Keratinocyte (primary cell): Measurements from ENCODE around the gene TRAPPC11. TPM values are rescaled to one million over a fixed set of nuclear protein-coding genes. Genes with fewer than 3 reads are reported as not detected.
A peak's percentile ranks its signal among the peaks of the same experiment; 100 is the strongest.

ENCODE experiments used
- DNase-seq: peaks from one replicate; pipeline ENCODE4 v3.0.0-alpha.2; 2011; ENCODE audit warnings: low read depth, missing footprints, low spot score
- FAIRE-seq: peaks from 2 replicates; lab custom pipeline; 2011; peaks lifted over from hg19 to GRCh38; lab: Jason Lieb, UNC
- H2AFZ ChIP-seq: 2 replicates; pipeline ENCODE4 v1.6.0; 2012; ENCODE audit warnings: low read length, control low read depth, inconsistent platforms; ENCODE audit not compliant: control insufficient read depth
- H3K27ac ChIP-seq: 2 replicates; pipeline ENCODE4 v1.5.1; 2011; ENCODE audit warnings: low read length; ENCODE audit not compliant: control insufficient read depth, insufficient read depth
- H3K27me3 ChIP-seq: 3 replicates; pipeline ENCODE4 v1.6.0; 2011; ENCODE audit warnings: low read length; ENCODE audit not compliant: control insufficient read depth, insufficient read depth; ENCODE audit errors: extremely low read depth
- H3K36me3 ChIP-seq, 2 experiments: 2 replicates in 1 of 2; 3 replicates in 1 of 2; pipeline ENCODE4 v1.5.1; 2011; ENCODE audit warnings: low read length in 2 of 2, mild to moderate bottlenecking in 1 of 2; ENCODE audit not compliant: control insufficient read depth in 2 of 2, insufficient read depth in 2 of 2; ENCODE audit errors: extremely low read depth in 1 of 2
- H3K4me1 ChIP-seq: 3 replicates; pipeline ENCODE4 v1.5.1; 2011; ENCODE audit warnings: low read length; ENCODE audit not compliant: control insufficient read depth, insufficient read depth; ENCODE audit errors: extremely low read depth
- H3K4me2 ChIP-seq: 3 replicates; pipeline ENCODE4 v1.6.0; 2011; ENCODE audit warnings: low read depth, low read length; ENCODE audit not compliant: control insufficient read depth, insufficient read depth; ENCODE audit errors: extremely low read depth
- H3K4me3 ChIP-seq, 3 experiments: fragments of 200-600 bp in 1 of 3; sonication (generic) in 1 of 3; 2 replicates in 2 of 3; 3 replicates in 1 of 3; pipeline ENCODE4 v1.5.1; 2011 to 2016; ENCODE audit warnings: low read length in 3 of 3, mild to moderate bottlenecking in 3 of 3, control low read depth in 2 of 3, inconsistent platforms in 1 of 3, low read depth in 1 of 3, mixed read lengths in 1 of 3, mixed run types in 1 of 3, moderate library complexity in 1 of 3; ENCODE audit not compliant: control insufficient read depth in 2 of 3, insufficient read depth in 2 of 3; ENCODE audit errors: extremely low read depth in 1 of 3
- H3K79me2 ChIP-seq: 2 replicates; pipeline ENCODE4 v1.6.0; 2012; ENCODE audit warnings: low read length; ENCODE audit not compliant: control insufficient read depth, insufficient read depth
- H3K9ac ChIP-seq: 3 replicates; pipeline ENCODE4 v1.6.0; 2011; ENCODE audit warnings: low read length; ENCODE audit not compliant: control insufficient read depth, insufficient read depth; ENCODE audit errors: extremely low read depth
- H3K9me1 ChIP-seq: 3 replicates; pipeline ENCODE4 v1.6.0; 2011; ENCODE audit warnings: low read length; ENCODE audit not compliant: control insufficient read depth, insufficient read depth; ENCODE audit errors: extremely low read depth
- H3K9me3 ChIP-seq: 2 replicates; pipeline ENCODE4 v1.5.1; 2012; ENCODE audit warnings: low read depth, low read length; ENCODE audit not compliant: control insufficient read depth
- H4K20me1 ChIP-seq: 3 replicates; pipeline ENCODE4 v1.6.0; 2011; ENCODE audit warnings: low read length; ENCODE audit not compliant: control insufficient read depth, insufficient read depth; ENCODE audit errors: extremely low read depth
- EZH2 ChIP-seq: IDR thresholded peaks from one replicate; pipeline ENCODE4 v1.6.1; 2012; ENCODE audit warnings: inconsistent platforms, mild to moderate bottlenecking, low read length, moderate library complexity
- dilution Hi-C: fragments of 300-500 bp; cut with MboI; formaldehyde crosslinking; loops from one replicate; pipeline ENCODE4 v1.7.0; 2020; ENCODE audit warnings: low sequenced_read_pairs; ENCODE audit not compliant: extremely low pct_ligation_motif_present
- polyA minus RNA-seq, 3 experiments: library from RNA; depleted of rRNA, polyadenylated mRNA; stranded (reverse); fragments of >200 nt; gene quantifications; 1 replicate in 1 of 3; 2 replicates in 1 of 3; 3 replicates in 1 of 3; pipeline ENCODE4 v1.2.3, GENCODE V29; 2011
- polyA plus RNA-seq, 5 experiments: library from polyadenylated mRNA; depleted of rRNA in 3 of 5; stranded (reverse) in 3 of 5; stranded (forward) in 1 of 5; unstranded in 1 of 5; fragments of >200 nt; gene quantifications; 1 replicate in 1 of 5; 2 replicates in 3 of 5; 3 replicates in 1 of 5; pipeline versions ENCODE4 v1.2.1 to v1.2.3, GENCODE V29; 2011 to 2012; ENCODE audit warnings: missing spikeins in 2 of 5, low read depth in 1 of 5, low replicate concordance in 1 of 5
- TF ChIP-seq, protein P1 (sequence below), 3 experiments: IDR thresholded peaks in 1 of 3; conservative IDR thresholded peaks in 1 of 3; optimal IDR thresholded peaks in 1 of 3; 2 replicates in 2 of 3; 3 replicates in 1 of 3; pipeline versions ENCODE3 to v1.5.1; 2011; ENCODE audit warnings: low read length in 3 of 3, mild to moderate bottlenecking in 3 of 3, moderate library complexity in 2 of 3, control low read depth in 1 of 3, inconsistent platforms in 1 of 3; ENCODE audit not compliant: insufficient read depth in 2 of 3; ENCODE audit errors: extremely low read depth in 1 of 3

The TRAPPC11 gene
- 30.8 to 42.5 TPM (median 33.2 TPM) in 3 replicates for polyA plus RNA-seq
- polyA plus RNA-seq (2011; ENCODE audit: low read depth): 13.9 TPM
- polyA plus RNA-seq (2011; cell fraction: cytosol; rRNA removed): 21.0 and 39.7 TPM in 2 replicates
- polyA plus RNA-seq (2011; cell fraction: nucleus; rRNA removed): 53.1 and 58.7 TPM in 2 replicates
- polyA plus RNA-seq (2012; ENCODE audit: low replicate concordance): 12.4 and 13.8 TPM in 2 replicates
- 9.2 to 45.6 TPM (median 45.0 TPM) in 3 replicates for polyA minus RNA-seq
- 16.9 TPM for polyA minus RNA-seq (2011; cell fraction: cytosol; rRNA and poly(A)+ RNA removed)
- polyA minus RNA-seq (2011; cell fraction: nucleus; rRNA and poly(A)+ RNA removed): 26.9 and 53.3 TPM in 2 replicates

DNA sequence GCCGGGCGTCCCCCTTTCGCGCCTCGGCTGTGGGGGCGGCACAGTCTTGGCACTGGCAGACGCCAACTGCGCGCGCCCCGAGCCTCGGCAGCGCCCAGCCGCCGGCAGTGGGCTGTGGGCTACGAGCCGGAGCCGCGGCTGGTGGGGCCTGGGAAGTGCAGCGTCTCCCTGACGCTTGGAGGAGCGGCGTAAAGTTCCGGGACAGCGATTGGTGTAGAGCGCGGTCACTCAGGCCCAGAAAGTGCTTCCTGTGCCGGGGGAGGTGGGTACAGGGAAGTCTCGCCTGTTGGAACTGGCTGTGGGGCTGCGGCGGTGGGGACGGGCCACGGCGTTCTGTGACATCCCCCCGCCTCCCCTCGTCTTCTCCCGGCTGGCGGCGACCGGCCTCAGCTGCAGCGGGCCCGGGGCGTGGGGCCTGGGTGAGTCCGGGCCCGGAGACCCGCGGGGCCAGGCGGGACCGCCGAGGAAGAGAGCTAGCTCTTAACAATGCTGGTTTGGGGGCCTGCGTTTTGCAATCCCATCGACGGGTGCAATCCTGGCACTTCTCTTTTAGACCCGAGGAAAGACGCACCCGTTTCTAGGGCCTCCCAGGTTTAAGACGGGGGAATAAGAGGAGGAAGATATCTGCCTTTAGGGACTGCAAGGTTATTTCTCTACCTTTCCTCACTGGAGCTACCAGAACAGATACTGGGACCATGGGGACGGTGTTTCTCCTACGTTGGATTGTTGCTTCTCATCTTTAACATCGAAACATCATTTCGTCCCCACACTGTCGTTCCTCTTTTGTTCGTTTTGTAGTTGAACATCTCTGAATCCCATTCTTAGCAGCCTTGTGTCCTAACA, at the start of gene TRAPPC11, which contains the start of gene RWDD4:
Gene TRAPPC11, plus strand, starts transcription at position 265 of the 843 bp plus-strand sequence. CDS start 4,575 bp downstream, outside the sequence.
Gene RWDD4, minus strand, starts transcription at position 157 of the 843 bp plus-strand sequence. CDS start 233 bp downstream, outside the sequence.
- no peaks in the 10 kb centered on the region for H4K20me1 ChIP-seq
- peaks cover 3% of the 10 kb centered on the region for H3K4me1 ChIP-seq
- no peaks in the 10 kb centered on the region for H3K9me1 ChIP-seq
- peak within 1 kb of the TSS; percentile 93 for H2AFZ ChIP-seq
- TF ChIP-seq, protein P1, sequence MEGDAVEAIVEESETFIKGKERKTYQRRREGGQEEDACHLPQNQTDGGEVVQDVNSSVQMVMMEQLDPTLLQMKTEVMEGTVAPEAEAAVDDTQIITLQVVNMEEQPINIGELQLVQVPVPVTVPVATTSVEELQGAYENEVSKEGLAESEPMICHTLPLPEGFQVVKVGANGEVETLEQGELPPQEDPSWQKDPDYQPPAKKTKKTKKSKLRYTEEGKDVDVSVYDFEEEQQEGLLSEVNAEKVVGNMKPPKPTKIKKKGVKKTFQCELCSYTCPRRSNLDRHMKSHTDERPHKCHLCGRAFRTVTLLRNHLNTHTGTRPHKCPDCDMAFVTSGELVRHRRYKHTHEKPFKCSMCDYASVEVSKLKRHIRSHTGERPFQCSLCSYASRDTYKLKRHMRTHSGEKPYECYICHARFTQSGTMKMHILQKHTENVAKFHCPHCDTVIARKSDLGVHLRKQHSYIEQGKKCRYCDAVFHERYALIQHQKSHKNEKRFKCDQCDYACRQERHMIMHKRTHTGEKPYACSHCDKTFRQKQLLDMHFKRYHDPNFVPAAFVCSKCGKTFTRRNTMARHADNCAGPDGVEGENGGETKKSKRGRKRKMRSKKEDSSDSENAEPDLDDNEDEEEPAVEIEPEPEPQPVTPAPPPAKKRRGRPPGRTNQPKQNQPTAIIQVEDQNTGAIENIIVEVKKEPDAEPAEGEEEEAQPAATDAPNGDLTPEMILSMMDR (optimal IDR thresholded peaks at IDR 0.05 in 1 of 3, IDR thresholded peaks at IDR 0.05 in 1 of 3, conservative IDR thresholded peaks at IDR 0.05 in 1 of 3; ENCODE audit: extremely low read depth in 1 of 3, insufficient read depth in 2 of 3, low read length in 3 of 3): peak in 1 of 3 experiments; percentile 35
- no peak for TF ChIP-seq EZH2
- peaks cover 0 to 4% of the 10 kb centered on the region in 2 experiments for H3K36me3 ChIP-seq
- FAIRE-seq (no peak), DNase-seq (peak; percentile 81)
- dilution Hi-C loops: no loop called here
- H3K79me2 ChIP-seq: peaks cover 41% of the 10 kb centered on the region
- H3K9me3 ChIP-seq: no peaks in the 10 kb centered on the region
- no peaks in the 10 kb centered on the region for H3K27me3 ChIP-seq
- peak within 1 kb of the TSS; percentile 68 to 97 (median 75) for H3K4me3 ChIP-seq
- H3K27ac ChIP-seq: peak within 1 kb of the TSS; percentile 94
- H3K9ac ChIP-seq: peak within 1 kb of the TSS; percentile 92
- peak within 1 kb of the TSS; percentile 88 for H3K4me2 ChIP-seq

DNA sequence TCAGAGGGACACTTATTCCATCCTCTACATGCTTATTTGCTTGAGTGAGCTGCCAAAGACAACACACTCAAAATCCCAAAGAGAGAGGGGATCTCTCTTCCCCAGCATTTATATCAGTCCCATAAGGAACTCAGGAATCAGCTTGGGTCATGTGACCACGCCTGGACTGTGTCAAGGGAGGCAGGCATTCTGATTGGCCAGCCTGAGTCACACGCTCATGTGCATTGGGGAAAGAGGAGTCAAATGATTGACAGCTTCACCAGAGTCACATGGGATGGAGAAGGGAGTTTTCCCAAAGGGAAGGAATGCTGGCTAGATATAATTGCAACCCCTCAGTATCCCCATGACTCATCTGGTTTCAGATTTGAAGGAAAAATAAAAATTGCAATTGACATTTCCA, 49.1 kb upstream of the TRAPPC11 start:
- Histone ChIP-seq H3K27me3 (no peaks in the 10 kb centered on the region), H3K27ac (peak overlapping the region; percentile 39), H3K36me3 (no peaks in the 10 kb centered on the region), H3K4me1 (peaks cover 33% of the 10 kb centered on the region), H3K9ac (no peak overlapping the region), H2AFZ (peak overlapping the region; percentile 58), H4K20me1 (no peaks in the 10 kb centered on the region), H3K79me2 (no peaks in the 10 kb centered on the region), H3K9me1 (no peaks in the 10 kb centered on the region), H3K4me2 (peak overlapping the region; percentile 58), H3K9me3 (no peaks in the 10 kb centered on the region), H3K4me3 (no peak overlapping the region)
- dilution Hi-C loops: no loop called here
- no peak for DNase-seq
- FAIRE-seq: peak; percentile 67
- TF ChIP-seq, protein P1 (optimal IDR thresholded peaks at IDR 0.05 in 1 of 3, IDR thresholded peaks at IDR 0.05 in 1 of 3, conservative IDR thresholded peaks at IDR 0.05 in 1 of 3; ENCODE audit: extremely low read depth in 1 of 3, insufficient read depth in 2 of 3, low read length in 3 of 3): no peak
- no peak for TF ChIP-seq EZH2
